ENCODE results near the gene ADGRL3. TPM values are rescaled to one million over a fixed set of nuclear protein-coding genes. Genes with fewer than 3 reads are reported as not detected.

Gene ADGRL3
- total RNA-seq, 1 experiment from 2014 or later, result not detected

DNA sequence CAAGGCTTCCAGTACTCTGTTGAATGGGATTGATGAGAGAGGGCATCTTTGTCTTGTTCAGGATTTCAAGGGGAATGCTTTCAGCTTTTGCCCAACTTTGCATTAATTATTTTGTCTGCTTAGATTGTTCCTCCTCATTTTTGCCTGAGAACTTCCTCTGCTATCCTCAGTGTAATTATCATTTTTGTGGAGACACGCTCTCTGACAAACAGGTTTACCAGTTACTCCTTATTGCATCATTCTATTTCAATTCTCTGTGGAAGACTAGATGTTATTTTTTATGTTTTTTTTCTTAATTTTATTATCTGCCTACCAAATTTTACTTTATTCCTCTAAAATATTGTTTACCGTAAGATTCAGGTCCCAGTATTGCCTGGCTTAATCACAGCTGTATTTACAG lies 349.2 kb downstream of the ADGRL3 start:
- Histone ChIP-seq H3K4me1 (ENCODE audit: low read length) (no peaks in the 10 kb centered on the region), H3K36me3 (ENCODE audit: insufficient read depth, low read length) (no peaks in the 10 kb centered on the region), H3K9me3 (ENCODE audit: low read length) (peaks cover 28% of the 10 kb centered on the region), H3K9ac (ENCODE audit: low read length) (no peak overlapping the region), H3K4me3 (ENCODE audit: low read length) (no peak overlapping the region), H4K20me1 (ENCODE audit: insufficient read depth, low read depth, low read length) (no peaks in the 10 kb centered on the region), H3K27me3 (ENCODE audit: low read length) (no peaks in the 10 kb centered on the region), H3K9me2 (replicated peaks; ENCODE audit: insufficient read depth, low read length) (no peaks in the 10 kb centered on the region), H3K27ac (ENCODE audit: low read length) (no peak overlapping the region), H3K4me2 (ENCODE audit: low read depth, low read length, poor library complexity, severe bottlenecking) (no peak overlapping the region), H2AFZ (ENCODE audit: low read length) (no peak overlapping the region), H3K79me2 (ENCODE audit: low read length) (no peaks in the 10 kb centered on the region)
- no peak for DNase-seq

DNA sequence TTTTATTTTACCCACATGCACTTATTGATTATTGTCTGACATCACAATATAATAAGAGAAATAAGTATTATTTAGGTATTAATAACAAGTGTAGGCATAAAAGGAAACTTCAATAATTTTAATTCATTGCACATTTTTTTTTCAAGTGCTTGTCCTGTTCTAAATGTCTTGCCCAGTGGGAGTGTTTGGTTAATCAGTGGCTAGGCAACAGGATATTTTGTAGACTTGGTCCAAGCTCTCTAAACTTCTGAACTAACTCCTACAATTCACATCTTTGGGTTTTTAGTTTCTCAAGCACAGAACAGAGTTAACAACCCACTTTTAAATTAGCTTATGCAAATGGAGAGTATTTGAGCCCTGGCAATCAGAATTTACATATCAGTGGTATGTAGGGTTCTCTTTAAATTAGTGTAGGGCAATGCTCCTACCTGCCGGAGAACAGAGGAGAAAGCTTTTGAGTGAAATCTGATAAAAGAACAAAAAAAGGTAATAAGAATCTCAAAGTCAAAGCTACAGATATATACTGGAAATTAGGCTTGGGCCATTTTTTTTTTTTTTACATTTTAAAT lies 353.5 kb downstream of the ADGRL3 start:
- H3K9me2 ChIP-seq (replicated peaks; ENCODE audit: insufficient read depth, low read length), result no peaks in the 10 kb centered on the region

DNA sequence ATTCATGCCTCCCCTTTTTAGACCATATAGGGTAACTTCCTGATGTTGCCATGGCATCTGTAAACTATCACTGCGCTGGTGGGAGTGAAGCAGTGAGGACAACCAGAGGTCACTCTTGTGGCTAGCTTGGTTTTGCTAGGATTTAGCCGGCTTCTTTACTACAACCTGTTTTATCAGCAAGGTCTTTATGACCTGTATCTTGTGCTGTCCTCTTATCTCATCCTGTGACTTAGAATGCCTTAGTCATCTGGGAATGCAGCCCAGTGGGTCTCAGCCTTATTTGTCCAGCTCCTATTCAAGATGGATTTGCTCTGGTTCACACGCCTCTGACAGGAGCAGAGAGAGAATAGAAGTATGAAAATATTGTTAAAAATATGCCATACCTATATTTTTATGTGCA lies 355.7 kb downstream of the ADGRL3 start:
- Histone ChIP-seq H3K4me2 (ENCODE audit: low read depth, low read length, poor library complexity, severe bottlenecking) (no peak overlapping the region), H3K36me3 (ENCODE audit: insufficient read depth, low read length) (no peaks in the 10 kb centered on the region), H3K4me3 (ENCODE audit: low read length) (no peak overlapping the region), H3K27ac (ENCODE audit: low read length) (no peak overlapping the region), H3K9me3 (ENCODE audit: low read length) (peaks cover 30% of the 10 kb centered on the region), H2AFZ (ENCODE audit: low read length) (no peak overlapping the region), H3K79me2 (ENCODE audit: low read length) (no peaks in the 10 kb centered on the region), H4K20me1 (ENCODE audit: insufficient read depth, low read depth, low read length) (no peaks in the 10 kb centered on the region), H3K27me3 (ENCODE audit: low read length) (no peaks in the 10 kb centered on the region), H3K9me2 (replicated peaks; ENCODE audit: insufficient read depth, low read length) (no peaks in the 10 kb centered on the region), H3K9ac (ENCODE audit: low read length) (no peak overlapping the region), H3K4me1 (ENCODE audit: low read length) (no peaks in the 10 kb centered on the region)
- no peak for DNase-seq

More for the DNA sequence above, 353.5 kb downstream of the ADGRL3 start:
- no peaks in the 10 kb centered on the region for H4K20me1 ChIP-seq (ENCODE audit: insufficient read depth, low read depth, low read length)
- H2AFZ ChIP-seq (ENCODE audit: low read length), result no peak overlapping the region
- H3K79me2 ChIP-seq (ENCODE audit: low read length), result no peaks in the 10 kb centered on the region
- H3K9ac ChIP-seq (ENCODE audit: low read length), result no peak overlapping the region
- H3K4me3 ChIP-seq (ENCODE audit: low read length), result no peak overlapping the region
- no peaks in the 10 kb centered on the region for H3K27me3 ChIP-seq (ENCODE audit: low read length)
- no peak for DNase-seq
- no peaks in the 10 kb centered on the region for H3K36me3 ChIP-seq (ENCODE audit: insufficient read depth, low read length)
- no peak overlapping the region for H3K27ac ChIP-seq (ENCODE audit: low read length)
- H3K4me1 ChIP-seq (ENCODE audit: low read length), result no peaks in the 10 kb centered on the region
- peaks cover 28% of the 10 kb centered on the region for H3K9me3 ChIP-seq (ENCODE audit: low read length)
- no peak overlapping the region for H3K4me2 ChIP-seq (ENCODE audit: low read depth, low read length, poor library complexity, severe bottlenecking)

DNA sequence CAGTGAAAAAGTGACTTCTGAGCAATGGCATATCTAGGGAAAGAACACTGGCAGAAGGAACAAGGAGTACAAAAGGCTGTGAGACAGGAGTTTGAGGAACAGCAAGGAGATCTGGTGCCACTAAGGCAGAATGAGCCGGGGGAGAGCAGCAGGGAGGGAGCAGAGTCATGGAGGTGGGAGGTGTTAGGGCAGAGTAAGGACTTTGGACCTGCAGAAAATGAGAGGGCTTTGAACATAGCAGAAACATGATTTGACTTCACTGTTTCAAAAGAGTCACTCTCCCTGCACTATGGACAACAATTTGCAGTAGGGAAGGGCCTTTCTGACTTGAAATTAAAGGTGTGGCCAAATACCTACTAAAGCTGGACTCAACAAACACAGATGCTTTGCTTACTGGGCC lies 356.2 kb downstream of the ADGRL3 start:
- Histone ChIP-seq H3K36me3 (ENCODE audit: insufficient read depth, low read length) (no peaks in the 10 kb centered on the region), H3K4me2 (ENCODE audit: low read depth, low read length, poor library complexity, severe bottlenecking) (no peak overlapping the region), H3K79me2 (ENCODE audit: low read length) (no peaks in the 10 kb centered on the region), H3K9me2 (replicated peaks; ENCODE audit: insufficient read depth, low read length) (no peaks in the 10 kb centered on the region), H3K9ac (ENCODE audit: low read length) (no peak overlapping the region), H3K4me1 (ENCODE audit: low read length) (no peaks in the 10 kb centered on the region), H4K20me1 (ENCODE audit: insufficient read depth, low read depth, low read length) (no peaks in the 10 kb centered on the region), H3K27ac (ENCODE audit: low read length) (no peak overlapping the region), H3K27me3 (ENCODE audit: low read length) (no peaks in the 10 kb centered on the region), H3K9me3 (ENCODE audit: low read length) (peaks cover 33% of the 10 kb centered on the region), H2AFZ (ENCODE audit: low read length) (no peak overlapping the region), H3K4me3 (ENCODE audit: low read length) (no peak overlapping the region)
- no peak for DNase-seq

DNA sequence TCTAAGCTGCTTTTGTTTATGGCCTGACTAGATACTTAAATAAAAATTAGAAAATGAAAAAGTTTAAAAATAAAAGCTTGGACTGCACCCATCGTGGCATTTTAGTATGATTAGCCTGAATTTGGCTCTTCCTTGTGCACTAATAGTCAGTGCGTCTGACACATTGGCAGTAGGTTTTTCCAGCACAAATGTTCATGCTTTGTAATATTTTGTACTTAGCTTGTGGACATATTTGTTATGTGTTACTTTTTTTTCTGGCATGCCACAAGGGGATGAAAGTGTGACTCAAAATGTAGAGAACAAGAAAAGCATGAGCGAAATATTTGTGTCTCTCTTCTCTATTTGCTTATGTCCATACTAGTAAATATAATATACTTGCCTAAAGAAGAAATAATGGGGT lies 359.3 kb downstream of the ADGRL3 start:
- H2AFZ ChIP-seq (ENCODE audit: low read length), result no peak overlapping the region
- no peak overlapping the region for H3K4me2 ChIP-seq (ENCODE audit: low read depth, low read length, poor library complexity, severe bottlenecking)
- no peak for DNase-seq
- no peaks in the 10 kb centered on the region for H3K27me3 ChIP-seq (ENCODE audit: low read length)
- no peaks in the 10 kb centered on the region for H4K20me1 ChIP-seq (ENCODE audit: insufficient read depth, low read depth, low read length)
- no peaks in the 10 kb centered on the region for H3K79me2 ChIP-seq (ENCODE audit: low read length)
- no peak overlapping the region for H3K4me3 ChIP-seq (ENCODE audit: low read length)
- no peaks in the 10 kb centered on the region for H3K9me2 ChIP-seq (replicated peaks; ENCODE audit: insufficient read depth, low read length)
- H3K4me1 ChIP-seq (ENCODE audit: low read length), result no peaks in the 10 kb centered on the region
- peaks cover 33% of the 10 kb centered on the region for H3K9me3 ChIP-seq (ENCODE audit: low read length)
- no peak overlapping the region for H3K9ac ChIP-seq (ENCODE audit: low read length)
- no peak overlapping the region for H3K27ac ChIP-seq (ENCODE audit: low read length)
- H3K36me3 ChIP-seq (ENCODE audit: insufficient read depth, low read length), result no peaks in the 10 kb centered on the region

DNA sequence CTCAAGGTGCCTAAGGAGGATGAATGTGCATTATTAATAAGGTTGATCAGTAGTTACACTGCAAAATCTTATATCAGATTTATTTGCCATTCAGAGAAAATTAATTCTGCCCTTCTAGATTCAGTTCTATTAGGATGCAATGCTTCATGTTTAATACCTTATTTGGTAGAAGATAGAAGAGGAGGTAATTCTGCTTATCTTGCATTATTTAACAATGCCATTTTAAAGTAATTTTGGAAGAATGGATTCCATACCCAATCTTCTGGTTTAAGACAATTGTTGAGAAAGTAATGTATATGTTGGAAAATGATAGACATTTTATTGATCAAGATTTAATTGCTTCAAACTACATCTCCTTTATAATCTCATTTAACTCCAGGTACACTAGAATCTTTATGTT lies 360.9 kb downstream of the ADGRL3 start:
- Histone ChIP-seq H4K20me1 (ENCODE audit: insufficient read depth, low read depth, low read length) (no peaks in the 10 kb centered on the region), H3K9me3 (ENCODE audit: low read length) (peaks cover 30% of the 10 kb centered on the region), H3K4me1 (ENCODE audit: low read length) (no peaks in the 10 kb centered on the region), H3K4me2 (ENCODE audit: low read depth, low read length, poor library complexity, severe bottlenecking) (no peak overlapping the region), H3K27ac (ENCODE audit: low read length) (no peak overlapping the region), H3K4me3 (ENCODE audit: low read length) (no peak overlapping the region), H3K79me2 (ENCODE audit: low read length) (no peaks in the 10 kb centered on the region), H2AFZ (ENCODE audit: low read length) (no peak overlapping the region), H3K9ac (ENCODE audit: low read length) (no peak overlapping the region), H3K27me3 (ENCODE audit: low read length) (no peaks in the 10 kb centered on the region), H3K36me3 (ENCODE audit: insufficient read depth, low read length) (no peaks in the 10 kb centered on the region), H3K9me2 (replicated peaks; ENCODE audit: insufficient read depth, low read length) (no peaks in the 10 kb centered on the region)
- no peak for DNase-seq

DNA sequence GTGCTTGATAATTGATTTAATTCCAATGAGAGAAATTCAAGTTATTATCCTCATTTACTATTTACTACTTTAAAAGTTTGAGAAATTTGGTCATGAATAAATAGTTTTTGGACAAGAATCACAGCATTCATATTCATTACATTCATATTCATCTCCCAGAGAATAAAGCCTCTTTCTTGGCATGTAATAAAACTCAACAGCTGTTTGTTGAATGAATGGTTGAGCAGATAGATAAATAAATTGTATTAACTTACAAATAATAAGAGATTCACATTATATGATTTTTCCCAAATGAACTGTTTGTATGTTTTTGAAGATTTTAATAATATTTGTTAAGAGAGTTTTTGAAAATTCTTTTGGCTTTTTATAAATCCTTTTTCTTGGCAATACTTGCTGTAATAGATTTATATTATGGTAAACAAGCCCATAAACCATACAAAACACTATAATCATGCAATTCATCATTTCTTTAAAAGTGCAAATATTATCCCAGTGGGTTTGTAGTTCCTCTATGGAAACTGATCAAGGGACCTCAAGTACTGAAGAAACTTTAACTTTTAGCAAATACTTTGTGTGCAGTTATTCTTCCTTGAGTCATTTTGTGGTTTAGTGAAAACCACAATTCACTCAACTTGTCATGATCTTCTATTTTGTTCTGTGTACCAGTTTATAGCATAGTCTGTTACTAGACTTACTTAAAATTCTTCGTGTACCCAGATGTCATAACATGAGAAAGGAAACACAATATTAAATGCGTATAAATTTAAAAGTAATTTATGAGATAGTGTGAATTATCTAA lies 371.8 kb downstream of the ADGRL3 start:
- Histone ChIP-seq H3K4me3 (ENCODE audit: low read length) (no peak overlapping the region), H2AFZ (ENCODE audit: low read length) (no peak overlapping the region), H3K79me2 (ENCODE audit: low read length) (no peaks in the 10 kb centered on the region), H3K27me3 (ENCODE audit: low read length) (no peaks in the 10 kb centered on the region), H3K27ac (ENCODE audit: low read length) (no peak overlapping the region), H4K20me1 (ENCODE audit: insufficient read depth, low read depth, low read length) (no peaks in the 10 kb centered on the region), H3K9me2 (replicated peaks; ENCODE audit: insufficient read depth, low read length) (no peaks in the 10 kb centered on the region), H3K4me2 (ENCODE audit: low read depth, low read length, poor library complexity, severe bottlenecking) (no peak overlapping the region), H3K9ac (ENCODE audit: low read length) (no peak overlapping the region), H3K36me3 (ENCODE audit: insufficient read depth, low read length) (no peaks in the 10 kb centered on the region), H3K9me3 (ENCODE audit: low read length) (peaks cover 41% of the 10 kb centered on the region), H3K4me1 (ENCODE audit: low read length) (no peaks in the 10 kb centered on the region)
- no peak for DNase-seq

DNA sequence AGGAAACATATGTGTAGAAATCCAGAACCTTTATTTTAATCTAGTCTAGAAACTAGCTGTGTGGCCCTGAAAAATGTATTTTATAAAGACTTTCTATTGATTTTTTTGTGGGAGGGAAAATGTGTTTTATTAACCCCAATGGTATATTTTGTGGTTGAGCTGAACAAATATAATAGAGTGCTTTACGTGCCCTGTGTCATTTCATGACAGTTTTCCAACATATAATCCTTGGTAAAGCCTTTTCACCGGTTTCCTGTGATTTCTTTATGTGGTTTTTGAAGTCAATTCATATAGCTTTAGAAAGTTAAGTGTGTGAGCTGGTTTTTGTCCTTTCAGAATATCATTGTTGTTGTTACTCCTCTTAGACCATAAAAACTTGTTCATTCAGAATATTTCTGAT lies 375.7 kb downstream of the ADGRL3 start:
- no peak overlapping the region for H3K4me3 ChIP-seq (ENCODE audit: low read length)
- no peaks in the 10 kb centered on the region for H3K36me3 ChIP-seq (ENCODE audit: insufficient read depth, low read length)
- no peak overlapping the region for H3K9ac ChIP-seq (ENCODE audit: low read length)
- no peaks in the 10 kb centered on the region for H3K4me1 ChIP-seq (ENCODE audit: low read length)
- no peaks in the 10 kb centered on the region for H3K79me2 ChIP-seq (ENCODE audit: low read length)
- peaks cover 39% of the 10 kb centered on the region for H3K9me3 ChIP-seq (ENCODE audit: low read length)
- no peaks in the 10 kb centered on the region for H3K9me2 ChIP-seq (replicated peaks; ENCODE audit: insufficient read depth, low read length)
- H2AFZ ChIP-seq (ENCODE audit: low read length), result no peak overlapping the region
- H3K27ac ChIP-seq (ENCODE audit: low read length), result no peak overlapping the region
- DNase-seq, result no peak
- H4K20me1 ChIP-seq (ENCODE audit: insufficient read depth, low read depth, low read length), result no peaks in the 10 kb centered on the region
- no peaks in the 10 kb centered on the region for H3K27me3 ChIP-seq (ENCODE audit: low read length)
- H3K4me2 ChIP-seq (ENCODE audit: low read depth, low read length, poor library complexity, severe bottlenecking), result no peak overlapping the region
